Heart left ventricle (tissue), 16 donors: ENCODE results near the gene ROR1. TPM values are rescaled to one million over a fixed set of nuclear protein-coding genes. Genes with fewer than 3 reads are reported as not detected.

Experiments used
- ATAC-seq, 4 donors: fragments of 200-7000 bp; cut with Tn5 transposase; one replicate each; pipeline ENCODE4 v1.9.1; 2020 to 2022; ENCODE audit warnings: moderate library complexity in 4 of 4, mild to moderate bottlenecking in 3 of 4, moderate number of reproducible peaks in 1 of 4
- DNase-seq, 5 donors: peaks; one replicate each; pipeline ENCODE4 v3.0.0-alpha.2; 2020
- H3K27ac ChIP-seq, 12 donors: fragments of 200-600 bp; sonication (generic) in 4 of 12; one replicate each; pipeline versions ENCODE4 v1.5.0 to v1.8.0; 2016 to 2022; ENCODE audit warnings: mild to moderate bottlenecking in 2 of 12
- H3K27me3 ChIP-seq, 9 donors: fragments of 200-600 bp; sonication (generic) in 2 of 9; one replicate each; pipeline versions ENCODE4 v1.5.1 to v1.8.0; 2016 to 2022; ENCODE audit warnings: mild to moderate bottlenecking in 3 of 9
- H3K36me3 ChIP-seq, 9 donors: fragments of 200-600 bp; sonication (generic) in 2 of 9; one replicate each; pipeline versions ENCODE4 v1.5.0 to v1.8.0; 2018 to 2022; ENCODE audit warnings: mild to moderate bottlenecking in 2 of 9
- H3K4me1 ChIP-seq, 12 donors: fragments of 200-600 bp; sonication (generic) in 4 of 12; one replicate each; pipeline versions ENCODE4 v1.5.0 to v1.8.0; 2016 to 2022; ENCODE audit warnings: mild to moderate bottlenecking in 3 of 12
- H3K4me3 ChIP-seq, 12 donors: fragments of 200-600 bp; sonication (generic) in 4 of 12; one replicate each; pipeline versions ENCODE4 v1.5.0 to v1.8.0; 2017 to 2022; ENCODE audit warnings: mild to moderate bottlenecking in 9 of 12, moderate library complexity in 4 of 12
- H3K9me3 ChIP-seq, 12 donors: fragments of 200-600 bp; sonication (generic) in 4 of 12; one replicate each; pipeline versions ENCODE4 v1.5.0 to v1.8.0; 2016 to 2022; ENCODE audit warnings: mild to moderate bottlenecking in 1 of 12
- POLR2A ChIP-seq, 2 donors: fragments of 450-650 bp; IDR thresholded peaks; one replicate each; pipeline ENCODE4 v1.6.1; 2017; ENCODE audit warnings: antibody characterized with exemption in 2 of 2, mild to moderate bottlenecking in 2 of 2, moderate library complexity in 2 of 2
- WGBS, 4 donors: extraction: QIAGEN DNeasy Blood & Tissue Kit in 2 of 4; methylation state at CpG; one replicate each; pipeline versions ENCODE4 v1.1.5 to v1.1.7; 2013 to 2018; 5-methylcytosine and 5-hydroxymethylcytosine counted together
- intact Hi-C, 10 donors: fragments of 100-400 bp; cut with DNase I; formaldehyde crosslinking; loops; one replicate each; pipeline versions ENCODE4 v1.11.1 to v1.14.2; 2022
- polyA plus RNA-seq, 2 donors: library from polyadenylated mRNA; stranded (reverse); fragments of 200-250 nt; gene quantifications; one replicate each; pipeline ENCODE4 v1.2.3, GENCODE V29; 2013
- total RNA-seq, 9 donors: library from RNA; depleted of rRNA in 2 of 9; stranded (reverse); fragments of >200 nt in 2 of 9; fragmentation: NEBNext Ultra II Directional in 3 of 9; extraction: Animal tissue kit (Norgen Biotek cat#: 25700) in 3 of 9; gene quantifications; one replicate each; pipeline versions ENCODE4 v1.1.0 to v1.2.4, GENCODE V29; 2016 to 2023
- TF ChIP-seq, protein P1 (sequence below), 12 donors: fragments of 200-600 bp; sonication (generic) in 4 of 12; IDR thresholded peaks; one replicate each; pipeline versions ENCODE4 v1.5.0 to v1.8.0; 2018 to 2022; ENCODE audit warnings: antibody characterized with exemption in 12 of 12, mild to moderate bottlenecking in 5 of 12
- donor health status: ischemic (EF 13 %, LVEDD 7.1; RV severe dilation, severe dysfunction).
- donor health status: healthy with polysubstance abuse.
- donor health status: DM: no; HTN: yes; CAD: no.
- donor health status: DM: no; HTN: no; CAD: no.
- donor health status: ischemic (EF 25% LVEDD 6.9; RV normal size, moderate dysfunction).
- donor health status: ischemic (EF 25% LVEDD 5.7; RV mildly dilated, moderate dysfunction).
- donor health status: healthy.
- donor health status: DM: yes; HTN: yes; CAD: no.
- donor health status: ischemic (EF 35%, LVEDD 5.7; RV mildly dilated, moderate dysfunction).
- donor health status: nonischemic (EF 11% LVEDD 7.7; RV severe dilation, severe dysfunction).
- donor health status: DM: yes; HTN: yes; CAD: no.
- donor health status: PGD.
- donor health status: ischemic (EF 29% LVEDD 5.4; RV normal size, mild dysfunction).
- donor health status: nonischemic (EF 23%, LVEDD 6.1; RV moderate dilation, normal function).

ROR1 gene
- total and polyA plus RNA-seq, 11 donors, result 4.1 to 35.3 (median 19.3) TPM

DNA sequence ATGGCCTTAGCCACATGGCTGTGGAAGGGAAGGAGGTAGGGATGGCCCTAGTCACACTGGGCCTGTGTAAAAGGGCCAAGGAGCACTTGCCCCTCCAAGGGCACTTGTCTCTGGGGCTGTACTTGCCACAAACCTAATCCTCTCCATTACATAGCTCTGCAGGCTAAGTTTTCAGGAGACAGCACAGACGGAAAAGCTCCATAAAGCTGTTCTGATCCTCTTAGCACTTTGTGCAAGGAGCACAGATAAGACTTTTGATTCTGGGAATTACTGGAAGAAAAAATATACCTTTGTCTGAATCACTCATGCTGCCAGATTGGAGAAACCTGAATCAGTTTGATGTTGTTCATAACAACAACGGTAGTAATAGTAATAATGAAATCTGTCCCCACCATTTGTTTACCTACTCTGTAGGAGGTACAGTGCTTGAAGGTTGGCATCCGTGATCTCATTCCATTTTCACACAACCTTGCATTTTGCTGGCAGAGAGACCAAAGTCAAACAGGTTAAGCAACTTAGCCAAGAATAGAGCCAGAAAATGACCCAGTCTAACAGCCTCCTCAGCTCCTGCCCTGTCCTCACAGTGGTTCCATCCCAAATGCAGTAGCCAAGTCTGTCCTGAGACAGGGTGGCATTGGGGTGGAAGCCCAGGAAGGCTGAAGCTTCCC lies 207.1 kb downstream of the ROR1 start:
- Histone ChIP-seq H3K27ac (no peak overlapping the region), H3K9me3 (no peaks in the 10 kb centered on the region), H3K36me3 (no peaks in the 10 kb centered on the region), H3K4me1 (peaks cover 0 to 25% (median 6%) of the 10 kb centered on the region in 12 donors), H3K27me3 (no peaks in the 10 kb centered on the region), H3K4me3 (no peak overlapping the region)
- ATAC-seq (peak in 3 of 4 donors; percentile 21 to 48 (median 44)), DNase-seq (no peak)
- WGBS, 4 donors, result 67 to 74% (median 68%) methylated on average over 1 to 3 of the region's 3 CpGs
- TF ChIP-seq, protein P1, sequence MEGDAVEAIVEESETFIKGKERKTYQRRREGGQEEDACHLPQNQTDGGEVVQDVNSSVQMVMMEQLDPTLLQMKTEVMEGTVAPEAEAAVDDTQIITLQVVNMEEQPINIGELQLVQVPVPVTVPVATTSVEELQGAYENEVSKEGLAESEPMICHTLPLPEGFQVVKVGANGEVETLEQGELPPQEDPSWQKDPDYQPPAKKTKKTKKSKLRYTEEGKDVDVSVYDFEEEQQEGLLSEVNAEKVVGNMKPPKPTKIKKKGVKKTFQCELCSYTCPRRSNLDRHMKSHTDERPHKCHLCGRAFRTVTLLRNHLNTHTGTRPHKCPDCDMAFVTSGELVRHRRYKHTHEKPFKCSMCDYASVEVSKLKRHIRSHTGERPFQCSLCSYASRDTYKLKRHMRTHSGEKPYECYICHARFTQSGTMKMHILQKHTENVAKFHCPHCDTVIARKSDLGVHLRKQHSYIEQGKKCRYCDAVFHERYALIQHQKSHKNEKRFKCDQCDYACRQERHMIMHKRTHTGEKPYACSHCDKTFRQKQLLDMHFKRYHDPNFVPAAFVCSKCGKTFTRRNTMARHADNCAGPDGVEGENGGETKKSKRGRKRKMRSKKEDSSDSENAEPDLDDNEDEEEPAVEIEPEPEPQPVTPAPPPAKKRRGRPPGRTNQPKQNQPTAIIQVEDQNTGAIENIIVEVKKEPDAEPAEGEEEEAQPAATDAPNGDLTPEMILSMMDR (IDR thresholded peaks at IDR 0.05), result no peak
- TF ChIP-seq POLR2A (IDR thresholded peaks at IDR 0.05), result no peak
- intact Hi-C loops, result no loop called here

DNA sequence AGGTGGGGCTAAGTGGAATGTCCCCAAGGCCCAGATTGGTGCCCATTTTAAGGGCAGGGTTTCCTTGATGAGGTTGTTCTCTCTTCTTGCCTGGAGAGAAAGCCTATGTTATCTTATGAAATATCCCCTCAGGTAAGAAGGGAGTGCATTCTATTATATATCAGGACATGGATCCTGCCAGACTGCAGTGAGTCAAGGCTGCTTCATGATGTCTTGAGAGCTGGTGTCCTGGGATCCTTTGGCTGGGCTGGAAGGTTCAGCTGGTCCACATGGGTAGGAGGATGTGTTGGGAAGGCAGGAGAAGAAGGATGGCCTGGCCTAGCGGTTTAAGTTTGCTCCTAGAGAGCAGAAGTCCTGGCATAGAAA lies 207.6 kb downstream of the ROR1 start:
- H3K27me3 ChIP-seq, result no peaks in the 10 kb centered on the region
- peaks cover 0 to 25% (median 6%) of the 10 kb centered on the region in 12 donors for H3K4me1 ChIP-seq
- intact Hi-C loops, result no loop called here
- no peak overlapping the region for H3K4me3 ChIP-seq
- no peak overlapping the region for H3K27ac ChIP-seq
- DNase-seq (no peak), ATAC-seq (peak in 1 of 4 donors; percentile 26)
- 89 to 100% (median 96%) methylated on average over 1 of the region's 1 CpG for WGBS, 4 donors
- no peaks in the 10 kb centered on the region for H3K36me3 ChIP-seq
- H3K9me3 ChIP-seq, result no peaks in the 10 kb centered on the region
- TF ChIP-seq, protein P1 (IDR thresholded peaks at IDR 0.05), result no peak
- no peak for TF ChIP-seq POLR2A (IDR thresholded peaks at IDR 0.05)

DNA sequence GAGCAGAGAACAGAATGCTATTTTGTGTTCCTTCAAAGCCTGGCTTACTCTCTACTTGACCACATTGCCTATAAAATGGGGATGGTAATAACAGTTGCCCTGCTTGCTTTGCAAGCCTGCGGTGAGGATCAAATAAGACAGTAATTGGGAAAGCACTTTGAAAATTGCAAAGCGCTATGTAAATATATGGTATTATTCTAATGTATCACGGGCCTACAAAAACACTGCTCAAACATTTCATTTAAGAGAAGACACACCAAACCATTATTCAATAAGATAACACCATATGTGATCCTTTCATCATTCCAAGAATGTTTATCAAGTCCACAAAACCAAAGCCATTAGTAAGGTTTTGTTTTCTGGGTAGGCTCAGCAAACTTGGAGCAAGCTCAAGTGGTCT lies 208.4 kb downstream of the ROR1 start:
- Histone ChIP-seq H3K36me3 (no peaks in the 10 kb centered on the region), H3K9me3 (no peaks in the 10 kb centered on the region), H3K27me3 (no peaks in the 10 kb centered on the region), H3K4me3 (no peak overlapping the region), H3K27ac (no peak overlapping the region), H3K4me1 (peaks cover 0 to 26% (median 6%) of the 10 kb centered on the region in 12 donors)
- DNase-seq, result no peak
- no peak for ATAC-seq
- WGBS, 4 donors, result 88 to 95% (median 94%) methylated on average over 3 of the region's 3 CpGs
- TF ChIP-seq, protein P1 (IDR thresholded peaks at IDR 0.05), result no peak
- no peak for TF ChIP-seq POLR2A (IDR thresholded peaks at IDR 0.05)
- intact Hi-C loops, result no loop called here

DNA sequence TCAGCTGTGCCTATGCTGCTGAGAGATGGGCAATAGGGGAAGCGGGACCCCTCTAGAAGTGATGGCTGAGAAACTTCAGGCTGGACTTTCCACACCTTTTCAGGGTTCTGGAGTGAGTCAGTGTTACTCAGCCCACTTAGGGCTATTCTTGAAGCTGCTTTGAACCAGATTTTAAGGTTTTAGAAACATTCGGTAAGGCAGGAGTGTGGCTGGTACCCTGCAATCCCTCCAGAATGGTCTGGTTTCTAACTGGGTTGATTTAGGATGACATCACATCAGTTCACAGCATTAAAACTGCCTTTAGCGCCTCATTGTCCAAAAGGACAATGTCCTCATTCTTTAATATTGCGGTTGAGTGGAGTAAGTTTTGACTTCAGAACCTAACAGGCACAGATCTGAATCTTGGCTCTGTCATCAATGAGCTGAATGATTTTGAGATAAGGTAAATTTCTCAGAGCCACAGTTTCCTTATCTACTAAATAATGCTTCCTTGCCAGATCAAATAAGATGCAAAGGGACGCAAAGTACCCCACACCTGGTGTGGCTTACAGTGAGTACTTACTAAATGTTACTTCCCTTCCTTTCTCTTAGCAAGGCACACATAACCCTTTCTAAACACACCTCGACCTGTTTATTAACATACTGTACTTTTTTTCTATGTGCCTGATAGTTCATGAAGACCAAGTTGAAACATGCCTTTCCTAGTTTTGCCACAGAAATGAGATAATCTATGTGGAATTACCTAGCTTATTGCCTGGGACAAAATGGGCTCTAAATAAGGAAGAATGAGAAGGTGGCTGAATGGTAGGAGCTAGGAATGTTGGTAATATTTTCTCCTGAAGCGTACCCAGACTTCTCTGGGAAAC lies 209.8 kb downstream of the ROR1 start:
- TF ChIP-seq, protein P1 (IDR thresholded peaks at IDR 0.05), result no peak
- no peak for TF ChIP-seq POLR2A (IDR thresholded peaks at IDR 0.05)
- intact Hi-C loops, result no loop called here
- Histone ChIP-seq H3K4me3 (no peak overlapping the region), H3K27me3 (no peaks in the 10 kb centered on the region), H3K9me3 (no peaks in the 10 kb centered on the region), H3K4me1 (peaks cover 0 to 35% (median 6%) of the 10 kb centered on the region in 12 donors), H3K27ac (no peak overlapping the region), H3K36me3 (no peaks in the 10 kb centered on the region)
- 70 to 75% (median 73%) methylated on average over 7 of the region's 7 CpGs for WGBS, 4 donors
- DNase-seq, result no peak
- ATAC-seq, result peak in 1 of 4 donors; percentile 5
